Fibroblast of lung (primary cell): Measurements from ENCODE around the gene RNASE1.

Experiments
- CTCF ChIP-seq, 2 donors: IDR thresholded peaks in 1 of 2; conservative IDR thresholded peaks in 1 of 2; 1 replicate in 1 of 2; 2 replicates in 1 of 2; pipeline ENCODE4 v1.5.1; 2011 to 2012; ENCODE audit warnings: low read length in 2 of 2, control low read depth in 1 of 2, inconsistent platforms in 1 of 2, low read depth in 1 of 2, mild to moderate bottlenecking in 1 of 2
- EZH2 ChIP-seq: IDR thresholded peaks from 2 replicates; pipeline ENCODE4 v1.5.1; 2012; ENCODE audit warnings: low read length, control low read depth, mild to moderate bottlenecking; ENCODE audit errors: missing control alignments

- TF ChIP-seq CTCF (conservative IDR thresholded peaks at IDR 0.05 in 1 of 2, IDR thresholded peaks at IDR 0.05 in 1 of 2; ENCODE audit: low read depth in 1 of 2, low read length in 2 of 2) (no peak), EZH2 (no peak)
Observed at GRCh38 chr14:20820063-20820904, 17.6 kb upstream of the RNASE1 start.
